GM12878 (cell line): Measurements from ENCODE around the gene UBE2D3. TPM values are rescaled to one million over a fixed set of nuclear protein-coding genes. Genes with fewer than 3 reads are reported as not detected.

Experiments used
- ASH2L ChIP-seq: fragments of 300-600, 200-600 bp; sonication (generic); IDR thresholded peaks from 2 replicates; pipeline ENCODE4 v1.6.1; 2017; ENCODE audit warnings: low read depth, mild to moderate bottlenecking, borderline replicate concordance
- CREM ChIP-seq: IDR thresholded peaks from 2 replicates; pipeline ENCODE4 v1.6.1; 2014; ENCODE audit warnings: antibody characterized with exemption, low read depth
- DPF2 ChIP-seq: fragments of 450-650 bp; IDR thresholded peaks from 2 replicates; pipeline ENCODE4 v1.6.1; 2017; ENCODE audit warnings: mild to moderate bottlenecking
- E2F4 ChIP-seq: IDR thresholded peaks from 2 replicates; pipeline ENCODE4 v1.6.1; 2012; ENCODE audit warnings: low read depth, low read length, improper control_type of control experiment
- ESRRA ChIP-seq: IDR thresholded peaks from 2 replicates; pipeline ENCODE4 v1.6.1; 2012; ENCODE audit warnings: mild to moderate bottlenecking, low read length, improper control_type of control experiment
- FOS ChIP-seq: IDR thresholded peaks from 3 replicates; pipeline ENCODE4 v1.6.1; 2011; ENCODE audit warnings: borderline replicate concordance; ENCODE audit not compliant: insufficient read length; ENCODE audit errors: extremely low read depth
- IRF4 ChIP-seq: IDR thresholded peaks from 2 replicates; pipeline ENCODE4 v1.6.1; 2011; ENCODE audit warnings: low read depth, low read length
- KDM1A ChIP-seq: fragments of 200-600 bp; sonication (generic); IDR thresholded peaks from 2 replicates; pipeline ENCODE4 v1.6.1; 2016; ENCODE audit warnings: borderline replicate concordance
- MYB ChIP-seq: fragments of 150-350 bp; IDR thresholded peaks from 2 replicates; pipeline ENCODE4 v1.6.1; 2014; ENCODE audit warnings: mild to moderate bottlenecking, low read depth, low read length, borderline replicate concordance
- NR2C2 ChIP-seq: IDR thresholded peaks from 2 replicates; pipeline ENCODE4 v1.6.1; 2011; ENCODE audit warnings: borderline replicate concordance, low read depth; ENCODE audit not compliant: control insufficient read depth, insufficient read length
- SKIL ChIP-seq: fragments of 450-650 bp; IDR thresholded peaks from 2 replicates; pipeline ENCODE4 v1.6.1; 2017; ENCODE audit warnings: mild to moderate bottlenecking, low read depth, inconsistent platforms; ENCODE audit not compliant: poor library complexity, severe bottlenecking
- SUZ12 ChIP-seq: fragments of 200-600 bp; sonication (generic); IDR thresholded peaks from one replicate; pipeline ENCODE4 v1.6.1; 2018; ENCODE audit warnings: antibody characterized with exemption, mild to moderate bottlenecking; ENCODE audit not compliant: unreplicated experiment
- TCF3 ChIP-seq: IDR thresholded peaks from 2 replicates; pipeline ENCODE4 v1.6.1; 2012; ENCODE audit warnings: low read depth, mild to moderate bottlenecking, low read length, borderline replicate concordance; ENCODE audit not compliant: insufficient read depth
- YY1 ChIP-seq: IDR thresholded peaks from 2 replicates; pipeline ENCODE4 v1.6.1; 2011; ENCODE audit warnings: low read depth, mild to moderate bottlenecking, low read length
- ZBTB11 ChIP-seq: fragments of 450-650 bp; formaldehyde crosslinking; IDR thresholded peaks from 2 replicates; pipeline ENCODE4 v1.5.0; 2022; ENCODE audit warnings: mild to moderate bottlenecking, missing genetic modification characterization
- ZNF622 ChIP-seq: fragments of 450-650 bp; IDR thresholded peaks from 2 replicates; pipeline ENCODE4 v1.6.1; 2017; ENCODE audit warnings: mild to moderate bottlenecking, inconsistent platforms
- polyA plus RNA-seq, 11 experiments: library from polyadenylated mRNA; depleted of rRNA in 4 of 11; unstranded in 6 of 11; stranded (reverse) in 5 of 11; fragments of >200 nt; fragmentation: Nextera tagmentation in 4 of 11; fragmentation: Illumina TruSeq in 1 of 11; extraction: Ambion mirVana in 4 of 11; extraction: Trizol in 1 of 11; gene quantifications; 1 replicate in 1 of 11; 2 replicates in 10 of 11; pipeline versions ENCODE4 v1.2.1 to v1.2.3, GENCODE V29; 2011 to 2016; ENCODE audit warnings: inconsistent platforms in 2 of 11, missing spikeins in 2 of 11, low read depth in 1 of 11
- total RNA-seq, 4 experiments: library from RNA; depleted of rRNA in 3 of 4; stranded (reverse); fragments of >200 nt in 3 of 4; fragmentation: Illumina TruSeq in 1 of 4; extraction: Trizol in 1 of 4; gene quantifications; 2 replicates each; pipeline versions ENCODE4 v1.2.1 to v1.2.3, GENCODE V29; 2013 to 2021
- TF ChIP-seq, protein P1 (sequence below): IDR thresholded peaks from 2 replicates; pipeline ENCODE4 v1.6.1; 2011; ENCODE audit warnings: mild to moderate bottlenecking, low read depth, low read length, moderate library complexity; ENCODE audit not compliant: insufficient replicate concordance
- TF ChIP-seq, protein P2 (sequence below): fragments of 150-350 bp; IDR thresholded peaks from 2 replicates; pipeline ENCODE4 v1.6.1; 2014; ENCODE audit warnings: mild to moderate bottlenecking, low read depth, low read length

UBE2D3 gene
- total and polyA plus RNA-seq, 10 of the 15 experiments (the other 5 are each of a cell fraction or from before 2014, with no cell fraction given) = 162 to 572 (median 395) TPM

DNA sequence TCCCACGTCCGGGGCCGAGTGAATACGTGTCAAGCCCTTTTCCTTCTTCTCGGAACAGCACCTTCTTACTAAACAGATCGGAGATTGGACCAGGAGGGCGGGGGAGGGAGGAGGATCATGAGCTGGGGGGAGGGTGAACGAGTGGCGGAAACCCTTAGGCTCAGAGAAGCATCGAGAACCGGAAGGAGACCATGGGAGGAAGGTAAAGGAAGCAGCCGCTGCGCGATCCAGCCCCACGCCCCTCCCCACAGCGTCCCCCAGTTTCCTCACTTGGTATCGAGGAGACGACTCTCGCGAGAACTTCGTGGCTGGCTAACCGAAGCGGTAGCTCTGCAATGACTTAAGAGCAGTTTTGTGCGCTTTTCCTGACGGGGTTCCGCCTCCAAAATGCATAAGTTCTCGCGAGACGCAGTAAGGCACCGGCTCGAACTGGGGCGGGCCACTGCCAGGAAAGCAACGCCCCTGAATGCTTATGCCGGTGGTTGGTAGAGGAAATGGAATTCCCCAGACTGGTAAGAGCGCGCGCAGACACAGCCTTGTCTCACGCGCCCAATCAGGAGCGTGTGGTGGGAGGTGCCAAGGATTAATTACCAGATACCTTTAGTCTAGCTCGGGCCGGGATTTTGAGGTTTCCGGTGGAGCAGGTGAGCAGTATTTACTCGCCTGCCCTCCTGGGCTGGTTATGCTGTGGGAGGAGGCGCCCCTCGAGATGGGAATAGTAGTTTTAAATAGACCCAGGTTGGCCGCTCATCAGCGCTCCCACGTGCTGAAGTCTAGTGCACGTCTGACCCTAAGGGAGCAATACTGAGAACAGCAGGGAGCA, 534 bp upstream of the UBE2D3 start (continued):
- no peak for TF ChIP-seq FOS
- no peak for TF ChIP-seq SUZ12
- no peak for TF ChIP-seq KDM1A
- peak; percentile 29; the same call in 1 of the 2 replicates for TF ChIP-seq DPF2
- 0 out of 2 replicates have a peak, but pooled peaks have one; percentile 12 for TF ChIP-seq YY1
- TF ChIP-seq E2F4 = peak; percentile 78
- TF ChIP-seq ZBTB11 (CRISPR knock-in tag) = no peak
- TF ChIP-seq ZNF622 = no peak
- TF ChIP-seq, protein P1, sequence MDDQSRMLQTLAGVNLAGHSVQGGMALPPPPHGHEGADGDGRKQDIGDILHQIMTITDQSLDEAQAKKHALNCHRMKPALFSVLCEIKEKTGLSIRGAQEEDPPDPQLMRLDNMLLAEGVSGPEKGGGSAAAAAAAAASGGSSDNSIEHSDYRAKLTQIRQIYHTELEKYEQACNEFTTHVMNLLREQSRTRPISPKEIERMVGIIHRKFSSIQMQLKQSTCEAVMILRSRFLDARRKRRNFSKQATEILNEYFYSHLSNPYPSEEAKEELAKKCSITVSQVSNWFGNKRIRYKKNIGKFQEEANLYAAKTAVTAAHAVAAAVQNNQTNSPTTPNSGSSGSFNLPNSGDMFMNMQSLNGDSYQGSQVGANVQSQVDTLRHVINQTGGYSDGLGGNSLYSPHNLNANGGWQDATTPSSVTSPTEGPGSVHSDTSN = peak; percentile 31
- no peak for TF ChIP-seq ASH2L
- peak; percentile 74 for TF ChIP-seq SKIL
- no peak for TF ChIP-seq NR2C2
- peak; percentile 66; the same call in 1 of the 2 replicates for TF ChIP-seq TCF3
- 0 out of 2 replicates have a peak, but pooled peaks have one; percentile 23 for TF ChIP-seq ESRRA
- peak; percentile 62; the same call in 1 of the 2 replicates for TF ChIP-seq CREM
- TF ChIP-seq MYB = no peak
- peak; percentile 56; the same call in 1 of the 2 replicates for TF ChIP-seq IRF4
- TF ChIP-seq, protein P2, sequence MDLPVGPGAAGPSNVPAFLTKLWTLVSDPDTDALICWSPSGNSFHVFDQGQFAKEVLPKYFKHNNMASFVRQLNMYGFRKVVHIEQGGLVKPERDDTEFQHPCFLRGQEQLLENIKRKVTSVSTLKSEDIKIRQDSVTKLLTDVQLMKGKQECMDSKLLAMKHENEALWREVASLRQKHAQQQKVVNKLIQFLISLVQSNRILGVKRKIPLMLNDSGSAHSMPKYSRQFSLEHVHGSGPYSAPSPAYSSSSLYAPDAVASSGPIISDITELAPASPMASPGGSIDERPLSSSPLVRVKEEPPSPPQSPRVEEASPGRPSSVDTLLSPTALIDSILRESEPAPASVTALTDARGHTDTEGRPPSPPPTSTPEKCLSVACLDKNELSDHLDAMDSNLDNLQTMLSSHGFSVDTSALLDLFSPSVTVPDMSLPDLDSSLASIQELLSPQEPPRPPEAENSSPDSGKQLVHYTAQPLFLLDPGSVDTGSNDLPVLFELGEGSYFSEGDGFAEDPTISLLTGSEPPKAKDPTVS = peak; percentile 87; the same call in 1 of the 2 replicates
